GM23338 (cell line): ENCODE data around the gene ARL15. TPM values are rescaled to one million over a fixed set of nuclear protein-coding genes. Genes with fewer than 3 reads are reported as not detected.

Source experiments
- ATAC-seq: fragments of 200-7000 bp; cut with Tn5 transposase; 3 replicates; pipeline ENCODE4 v1.9.1; 2020
- DNase-seq: peaks from one replicate; pipeline ENCODE4 v3.0.0-alpha.2; 2015; ENCODE audit warnings: low spot score
- H2AFZ ChIP-seq: fragments of 200-600 bp; sonication (generic); 2 replicates; pipeline ENCODE4 v1.8.0; 2016; ENCODE audit warnings: antibody characterized with exemption, mild to moderate bottlenecking, moderate library complexity
- H3F3A ChIP-seq: fragments of 200-600 bp; sonication (generic); replicated peaks from 2 replicates; pipeline ENCODE4 v1.8.0; 2017; ENCODE audit warnings: antibody characterized with exemption, mixed run types, low read depth
- H3K27ac ChIP-seq: fragments of 200-600 bp; sonication (generic); 2 replicates; pipeline ENCODE4 v1.6.1; 2016; ENCODE audit warnings: low read depth
- H3K27me3 ChIP-seq: fragments of 200-600 bp; sonication (generic); 2 replicates; pipeline ENCODE4 v1.8.0; 2016; ENCODE audit warnings: mild to moderate bottlenecking, mixed run types, moderate library complexity; ENCODE audit not compliant: insufficient read depth
- H3K36me3 ChIP-seq: fragments of 200-600 bp; sonication (generic); 2 replicates; pipeline ENCODE4 v1.8.0; 2016; ENCODE audit warnings: mild to moderate bottlenecking; ENCODE audit not compliant: insufficient read depth
- H3K4me1 ChIP-seq: fragments of 200-600 bp; sonication (generic); 2 replicates; pipeline ENCODE4 v1.8.0; 2016; ENCODE audit warnings: mild to moderate bottlenecking, moderate library complexity; ENCODE audit not compliant: insufficient read depth
- H3K4me2 ChIP-seq: fragments of 200-600 bp; sonication (generic); 2 replicates; pipeline ENCODE4 v1.7.1; 2017; ENCODE audit warnings: mixed run types
- H3K4me3 ChIP-seq: fragments of 200-600 bp; sonication (generic); 2 replicates; pipeline ENCODE4 v1.6.1; 2016; ENCODE audit warnings: mixed run types
- H3K79me2 ChIP-seq: fragments of 200-600 bp; sonication (generic); replicated peaks from 2 replicates; pipeline ENCODE4 v1.8.0; 2017; ENCODE audit warnings: mild to moderate bottlenecking; ENCODE audit not compliant: insufficient read depth
- H3K9me2 ChIP-seq: fragments of 200-600 bp; sonication (generic); 2 replicates; pipeline ENCODE4 v1.8.0; 2017; ENCODE audit not compliant: insufficient read depth
- H4K20me1 ChIP-seq: fragments of 200-600 bp; sonication (generic); replicated peaks from 2 replicates; pipeline ENCODE4 v1.8.0; 2017; ENCODE audit warnings: mild to moderate bottlenecking; ENCODE audit not compliant: insufficient read depth
- H3K27ac Mint-ChIP-seq: 2 replicates; pipeline ENCODE4 v1.8.0; 2020; ENCODE audit warnings: inconsistent platforms, mild to moderate bottlenecking, moderate library complexity, mixed read lengths
- H3K27me3 Mint-ChIP-seq: 3 replicates; pipeline ENCODE4 v1.8.0; 2022; ENCODE audit warnings: low read depth, mild to moderate bottlenecking, moderate library complexity, mixed read lengths, inconsistent platforms; ENCODE audit not compliant: insufficient read depth, poor library complexity
- H3K36me3 Mint-ChIP-seq: 3 replicates; pipeline ENCODE4 v1.8.0; 2021; ENCODE audit warnings: low read depth, mild to moderate bottlenecking, inconsistent platforms, moderate library complexity, mixed read lengths
- H3K4me1 Mint-ChIP-seq: 3 replicates; pipeline ENCODE4 v1.8.0; 2020; ENCODE audit warnings: mild to moderate bottlenecking, inconsistent platforms, mixed read lengths
- H3K4me3 Mint-ChIP-seq: 3 replicates; pipeline ENCODE4 v1.8.0; 2021; ENCODE audit warnings: moderate library complexity, mild to moderate bottlenecking, inconsistent platforms, mixed read lengths
- H3K9me3 Mint-ChIP-seq: 3 replicates; pipeline ENCODE4 v1.8.0; 2020; ENCODE audit warnings: moderate library complexity, mild to moderate bottlenecking, inconsistent platforms, mixed read lengths
- CREB1 ChIP-seq: fragments of 250-450 bp; sonication (Bioruptor Pico); IDR thresholded peaks from 2 replicates; pipeline ENCODE4 v1.5.0; 2020; ENCODE audit warnings: low read depth, mild to moderate bottlenecking, moderate library complexity
- CTCF ChIP-seq, 2 experiments: fragments of 200-600 bp in 1 of 2; sonication (generic) in 1 of 2; conservative IDR thresholded peaks; 2 replicates each; pipeline versions ENCODE4 v1.5.1 to v1.6.1; 2016 to 2017; ENCODE audit warnings: antibody characterized with exemption in 2 of 2, low read depth in 2 of 2, mild to moderate bottlenecking in 2 of 2, moderate library complexity in 1 of 2
- ETS1 ChIP-seq: IDR thresholded peaks from 2 replicates; pipeline ENCODE4 v1.6.1; 2016; ENCODE audit warnings: antibody characterized with exemption
- EZH2 ChIP-seq: fragments of 200-600 bp; sonication (generic); IDR thresholded peaks from one replicate; pipeline ENCODE4 v1.8.0; 2017; ENCODE audit warnings: antibody characterized with exemption, mild to moderate bottlenecking, low read depth; ENCODE audit not compliant: unreplicated experiment
- EZH2phosphoT487 ChIP-seq: fragments of 200-600 bp; sonication (generic); IDR thresholded peaks from one replicate; pipeline ENCODE4 v1.8.1; 2018; ENCODE audit warnings: antibody characterized with exemption; ENCODE audit not compliant: unreplicated experiment
- JUNB ChIP-seq: IDR thresholded peaks from one replicate; pipeline ENCODE4 v1.6.1; 2016; ENCODE audit warnings: antibody characterized with exemption; ENCODE audit not compliant: unreplicated experiment
- NANOG ChIP-seq: IDR thresholded peaks from 2 replicates; pipeline ENCODE4 v1.6.1; 2016; ENCODE audit warnings: antibody characterized with exemption, borderline replicate concordance
- POLR2AphosphoS5 ChIP-seq: IDR thresholded peaks from 2 replicates; pipeline ENCODE4 v1.6.1; 2016; ENCODE audit warnings: antibody characterized with exemption, low read depth
- REST ChIP-seq: IDR thresholded peaks from one replicate; pipeline ENCODE4 v1.6.1; 2018; ENCODE audit warnings: antibody characterized with exemption; ENCODE audit not compliant: unreplicated experiment
- STAT1 ChIP-seq: IDR thresholded peaks from one replicate; pipeline ENCODE4 v1.6.1; 2016; ENCODE audit warnings: antibody characterized with exemption; ENCODE audit not compliant: unreplicated experiment
- ZNF114 ChIP-seq: fragments of 250-450 bp; sonication (Bioruptor Pico); IDR thresholded peaks from 2 replicates; pipeline ENCODE4 v1.5.0; 2020; ENCODE audit warnings: mild to moderate bottlenecking, moderate library complexity
- ZNF331 ChIP-seq: fragments of 250-450 bp; sonication (Bioruptor Pico); IDR thresholded peaks from 2 replicates; pipeline ENCODE4 v1.5.0; 2020; ENCODE audit warnings: low read depth, mild to moderate bottlenecking, moderate library complexity
- ZNF462 ChIP-seq: fragments of 250-450 bp; sonication (Bioruptor Pico); IDR thresholded peaks from 2 replicates; pipeline ENCODE4 v1.5.0; 2020; ENCODE audit warnings: mild to moderate bottlenecking, moderate library complexity
- polyA plus RNA-seq: library from polyadenylated mRNA; unstranded; fragments of >200 nt; fragmentation: Nextera tagmentation; extraction: Ambion mirVana; gene quantifications from 2 replicates; pipeline ENCODE4 v1.2.1, GENCODE V29; 2016
- total RNA-seq: library from RNA; depleted of rRNA; stranded (reverse); fragments of >200 nt; shearing (Covaris generic); gene quantifications from 2 replicates; pipeline ENCODE4 v1.2.3, GENCODE V29; 2014

ARL15 gene
- total and polyA plus RNA-seq, 2 experiments from 2014 or later, result 13.0 to 54.0 TPM

- no peaks in the 10 kb centered on the region for H3K36me3 ChIP-seq
- peaks cover 5% of the 10 kb centered on the region for H3K36me3 Mint-ChIP-seq
- DNase-seq (no peak), ATAC-seq (peak; percentile 26; the same call in 2 of the 3 replicates)
- peaks cover under 1% of the 10 kb centered on the region; the same call in 1 of the 3 replicates for H3K9me3 Mint-ChIP-seq
- H3K4me3 Mint-ChIP-seq, result no peak overlapping the region
- H3K4me1 ChIP-seq, result peaks cover 32% of the 10 kb centered on the region
- peak overlapping the region; percentile 93 for H3K27ac ChIP-seq
- H2AFZ ChIP-seq, result no peak overlapping the region
- no peaks in the 10 kb centered on the region for H3K9me2 ChIP-seq
- peaks cover 2% of the 10 kb centered on the region for H3K27me3 Mint-ChIP-seq
- TF ChIP-seq EZH2 (no peak), NANOG (no peak), ETS1 (no peak), CTCF (conservative IDR thresholded peaks at IDR 0.05; ENCODE audit: low read depth in 2 of 2) (no peak), ZNF331 (CRISPR knock-in tag) (no peak), REST (no peak), ZNF114 (CRISPR knock-in tag) (no peak), CREB1 (CRISPR knock-in tag) (no peak), POLR2AphosphoS5 (no peak), STAT1 (no peak), JUNB (no peak), EZH2phosphoT487 (no peak), ZNF462 (no peak)
- peaks cover 30% of the 10 kb centered on the region for H3K4me1 Mint-ChIP-seq
- H3F3A ChIP-seq, result no peaks in the 10 kb centered on the region
- H3K27ac Mint-ChIP-seq, result peak overlapping the region; percentile 14
- no peaks in the 10 kb centered on the region for H4K20me1 ChIP-seq
- H3K4me3 ChIP-seq, result no peak overlapping the region
- no peaks in the 10 kb centered on the region for H3K79me2 ChIP-seq
- no peaks in the 10 kb centered on the region for H3K27me3 ChIP-seq
- H3K4me2 ChIP-seq, result peak overlapping the region; percentile 27
Measured at GRCh38 chr5:54007827-54008777, 302.3 kb downstream of the ARL15 start.
